Sigmoid colon (tissue), 7 donors: ENCODE results near the gene CYB5B. TPM values are rescaled to one million over a fixed set of nuclear protein-coding genes. Genes with fewer than 3 reads are reported as not detected.
A peak's percentile ranks its signal among the peaks of the same experiment; 100 is the strongest.

Experiments
- DNase-seq: peaks from one replicate; pipeline ENCODE4 v3.0.0-alpha.2; 2019
- H3K27ac ChIP-seq, 4 donors: fragments of 200-600 bp; sonication (generic); one replicate each; pipeline ENCODE4 v1.5.1; 2016 to 2019; ENCODE audit warnings: mild to moderate bottlenecking in 1 of 4
- H3K27me3 ChIP-seq, 3 donors: fragments of 200-600 bp; sonication (generic); one replicate each; pipeline ENCODE4 v1.5.1; 2019; ENCODE audit warnings: mild to moderate bottlenecking in 1 of 3
- H3K36me3 ChIP-seq, 4 donors: fragments of 200-600 bp; sonication (generic); one replicate each; pipeline ENCODE4 v1.5.1; 2016 to 2019
- H3K4me1 ChIP-seq, 4 donors: fragments of 200-600 bp; sonication (generic); one replicate each; pipeline ENCODE4 v1.5.1; 2017 to 2019
- H3K4me3 ChIP-seq, 4 donors: fragments of 200-600 bp; sonication (generic); one replicate each; pipeline ENCODE4 v1.5.1; 2017 to 2019; ENCODE audit warnings: mild to moderate bottlenecking in 2 of 4, moderate library complexity in 1 of 4
- H3K9me3 ChIP-seq, 4 donors: fragments of 200-600 bp in 3 of 4; sonication (generic) in 3 of 4; one replicate each; pipeline versions ENCODE4 v1.5.1 to v1.6.1; 2013 to 2019
- EP300 ChIP-seq, 4 donors: sonication (generic); formaldehyde crosslinking; IDR thresholded peaks; one replicate each; pipeline ENCODE4 v1.6.1; 2017; ENCODE audit warnings: antibody characterized with exemption in 4 of 4
- POLR2A ChIP-seq, 2 donors: fragments of 450-650 bp; IDR thresholded peaks; one replicate each; pipeline ENCODE4 v1.6.1; 2016; ENCODE audit warnings: antibody characterized with exemption in 2 of 2, mild to moderate bottlenecking in 2 of 2, moderate library complexity in 2 of 2
- POLR2AphosphoS5 ChIP-seq, 4 donors: sonication (generic); formaldehyde crosslinking; IDR thresholded peaks; one replicate each; pipeline ENCODE4 v1.6.1; 2017; ENCODE audit warnings: antibody characterized with exemption in 4 of 4
- WGBS, 2 donors: extraction: QIAGEN DNeasy Blood & Tissue Kit; methylation state at CpG; one replicate each; pipeline ENCODE4 v1.1.7; 2013; 5-methylcytosine and 5-hydroxymethylcytosine counted together
- intact Hi-C: fragments of 100-400 bp; cut with DNase I; formaldehyde crosslinking; loops from one replicate; pipeline ENCODE4 v1.15.1; 2023
- polyA plus RNA-seq, 3 donors: library from polyadenylated mRNA; stranded (reverse); fragments of 200-250 nt; gene quantifications; one replicate each; pipeline ENCODE4 v1.2.3, GENCODE V29; 2013
- total RNA-seq, 4 donors: library from RNA; depleted of rRNA; stranded (reverse); fragments of >200 nt; gene quantifications; one replicate each; pipeline ENCODE4 v1.1.0, GENCODE V29; 2016
- TF ChIP-seq, protein P1 (sequence below), 4 experiments: fragments of 450-650 bp in 3 of 4; fragments of 200-600 bp in 1 of 4; IDR thresholded peaks; one replicate each; pipeline ENCODE4 v1.5.1; 2016 to 2019; ENCODE audit warnings: antibody characterized with exemption in 4 of 4, mild to moderate bottlenecking in 3 of 4, moderate library complexity in 2 of 4
- donor health status: healthy with polysubstance abuse.
- donor health status: Bipolar disorder and iron deficiency.
- donor health status: healthy.

CYB5B gene
- total and polyA plus RNA-seq, 7 donors: 24.4 to 196 (median 43.8) TPM

GRCh38 chr16:69417520-69418199 lies 6.8 kb upstream of the CYB5B start:
- 44 to 65% methylated on average over 7 of the region's 7 CpGs for WGBS, 2 donors
- intact Hi-C loops: no loop called here
- Histone ChIP-seq H3K4me1 (peaks cover 0 to 5% (median 0%) of the 10 kb centered on the region in 4 donors), H3K9me3 (no peaks in the 10 kb centered on the region), H3K4me3 (no peak overlapping the region), H3K36me3 (no peaks in the 10 kb centered on the region), H3K27me3 (no peaks in the 10 kb centered on the region), H3K27ac (peak overlapping the region in 2 of 4 donors; percentile 26 to 41)
- no peak for DNase-seq
- no peak for TF ChIP-seq EP300 (IDR thresholded peaks at IDR 0.05)
- TF ChIP-seq, protein P1, sequence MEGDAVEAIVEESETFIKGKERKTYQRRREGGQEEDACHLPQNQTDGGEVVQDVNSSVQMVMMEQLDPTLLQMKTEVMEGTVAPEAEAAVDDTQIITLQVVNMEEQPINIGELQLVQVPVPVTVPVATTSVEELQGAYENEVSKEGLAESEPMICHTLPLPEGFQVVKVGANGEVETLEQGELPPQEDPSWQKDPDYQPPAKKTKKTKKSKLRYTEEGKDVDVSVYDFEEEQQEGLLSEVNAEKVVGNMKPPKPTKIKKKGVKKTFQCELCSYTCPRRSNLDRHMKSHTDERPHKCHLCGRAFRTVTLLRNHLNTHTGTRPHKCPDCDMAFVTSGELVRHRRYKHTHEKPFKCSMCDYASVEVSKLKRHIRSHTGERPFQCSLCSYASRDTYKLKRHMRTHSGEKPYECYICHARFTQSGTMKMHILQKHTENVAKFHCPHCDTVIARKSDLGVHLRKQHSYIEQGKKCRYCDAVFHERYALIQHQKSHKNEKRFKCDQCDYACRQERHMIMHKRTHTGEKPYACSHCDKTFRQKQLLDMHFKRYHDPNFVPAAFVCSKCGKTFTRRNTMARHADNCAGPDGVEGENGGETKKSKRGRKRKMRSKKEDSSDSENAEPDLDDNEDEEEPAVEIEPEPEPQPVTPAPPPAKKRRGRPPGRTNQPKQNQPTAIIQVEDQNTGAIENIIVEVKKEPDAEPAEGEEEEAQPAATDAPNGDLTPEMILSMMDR (IDR thresholded peaks at IDR 0.05): no peak
- no peak for TF ChIP-seq POLR2AphosphoS5 (IDR thresholded peaks at IDR 0.05)
- no peak for TF ChIP-seq POLR2A (IDR thresholded peaks at IDR 0.05)

DNA sequence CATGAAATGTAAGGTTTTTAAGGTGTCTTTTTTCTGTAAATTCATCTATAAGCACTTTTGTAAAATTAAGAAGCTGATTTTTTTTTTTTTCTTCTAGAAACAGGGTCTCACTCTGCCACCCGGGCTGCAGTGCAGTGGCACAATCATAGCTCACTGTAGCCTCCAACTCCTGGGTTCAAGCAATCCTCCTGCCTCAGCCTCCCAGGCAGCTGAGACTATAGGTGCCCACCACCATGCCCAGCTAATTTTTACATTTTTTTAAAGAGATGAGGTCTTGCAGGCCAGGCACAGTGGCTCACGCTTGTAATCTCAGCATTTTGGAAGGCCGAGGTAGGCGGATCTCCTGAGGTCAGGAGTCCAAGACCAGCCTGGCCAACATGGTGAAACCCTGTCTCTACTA lies 4.5 kb upstream of the CYB5B start:
- TF ChIP-seq POLR2A (IDR thresholded peaks at IDR 0.05) (no peak), EP300 (IDR thresholded peaks at IDR 0.05) (no peak), POLR2AphosphoS5 (IDR thresholded peaks at IDR 0.05) (no peak)
- TF ChIP-seq, protein P1 (IDR thresholded peaks at IDR 0.05): no peak
- WGBS, 2 donors: 92 to 95% methylated on average over 4 of the region's 4 CpGs
- intact Hi-C loops: loop anchor here (5.0 kb wide), 1 partner anchor 33 kb away; the partner anchor contains the start of gene TERF2

GRCh38 chr16:69423189-69423588 lies 1.2 kb upstream of the CYB5B start:
- WGBS, 2 donors: 87 to 94% methylated on average over 11 of the region's 11 CpGs

More for the DNA sequence above, 4.5 kb upstream of the CYB5B start:
- Histone ChIP-seq H3K36me3 (no peaks in the 10 kb centered on the region), H3K9me3 (no peaks in the 10 kb centered on the region), H3K4me3 (no peak overlapping the region), H3K27ac (no peak overlapping the region), H3K27me3 (no peaks in the 10 kb centered on the region), H3K4me1 (peaks cover 0 to 7% (median 1%) of the 10 kb centered on the region in 4 donors)
- no peak for DNase-seq

GRCh38 chr16:69424935-69425784 lies 741 bp downstream of the CYB5B start:
- peaks cover 0 to 12% (median 8%) of the 10 kb centered on the region in 4 donors for H3K4me1 ChIP-seq
- intact Hi-C loops: loop anchor here (5.0 kb wide), 1 partner anchor 38 kb away; the partner anchor contains the start of gene TERF2
- no peaks in the 10 kb centered on the region for H3K9me3 ChIP-seq
- DNase-seq: no peak
- TF ChIP-seq, protein P1 (IDR thresholded peaks at IDR 0.05): no peak
- TF ChIP-seq POLR2AphosphoS5 (IDR thresholded peaks at IDR 0.05): no peak
- no peak for TF ChIP-seq POLR2A (IDR thresholded peaks at IDR 0.05)
- TF ChIP-seq EP300 (IDR thresholded peaks at IDR 0.05): no peak
- no peaks in the 10 kb centered on the region for H3K27me3 ChIP-seq
- peak overlapping the region; percentile 50 to 77 (median 70) for H3K4me3 ChIP-seq
- H3K36me3 ChIP-seq: peaks cover 0 to 30% (median 9%) of the 10 kb centered on the region in 4 donors
- 13 to 16% methylated on average over 11 of the region's 11 CpGs for WGBS, 2 donors
- H3K27ac ChIP-seq: peak overlapping the region; percentile 78 to 85 (median 81)

More at GRCh38 chr16:69423189-69423588, 1.2 kb upstream of the CYB5B start:
- no peak for TF ChIP-seq EP300 (IDR thresholded peaks at IDR 0.05)
- TF ChIP-seq POLR2A (IDR thresholded peaks at IDR 0.05): no peak
- TF ChIP-seq, protein P1 (IDR thresholded peaks at IDR 0.05): no peak
- no peak for TF ChIP-seq POLR2AphosphoS5 (IDR thresholded peaks at IDR 0.05)
- Histone ChIP-seq H3K36me3 (peaks cover 0 to 11% (median 1%) of the 10 kb centered on the region in 4 donors), H3K27me3 (no peaks in the 10 kb centered on the region), H3K4me3 (peak overlapping the region in 1 of 4 donors; percentile 71), H3K9me3 (no peaks in the 10 kb centered on the region), H3K4me1 (peaks cover 0 to 12% (median 8%) of the 10 kb centered on the region in 4 donors), H3K27ac (no peak overlapping the region)
- DNase-seq: no peak
- intact Hi-C loops: loop anchor here (5.0 kb wide), 1 partner anchor 36 kb away; the partner anchor contains the start of gene TERF2
